Fibroblast of villous mesenchyme (primary cell): ENCODE measurements around the gene ATP1A1. TPM values are rescaled to one million over a fixed set of nuclear protein-coding genes. Genes with fewer than 3 reads are reported as not detected.

Experiments
- DNase-seq: peaks from one replicate; pipeline ENCODE4 v3.0.0-alpha.2; 2010; ENCODE audit warnings: low read depth
- H3K4me3 ChIP-seq: 2 replicates; pipeline ENCODE4 v1.5.1; 2011; ENCODE audit warnings: low read depth, mild to moderate bottlenecking, low read length
- total RNA-seq: library from RNA; depleted of rRNA; stranded (reverse); fragments of >200 nt; gene quantifications from 2 replicates; pipeline ENCODE4 v1.2.3, GENCODE V29; 2012
- TF ChIP-seq, protein P1 (sequence below): IDR thresholded peaks from 2 replicates; pipeline ENCODE4 v1.5.1; 2012; ENCODE audit warnings: low read depth, mild to moderate bottlenecking, low read length; ENCODE audit not compliant: insufficient read depth

ATP1A1 gene
- total RNA-seq, 1 donor = 107 TPM

DNA sequence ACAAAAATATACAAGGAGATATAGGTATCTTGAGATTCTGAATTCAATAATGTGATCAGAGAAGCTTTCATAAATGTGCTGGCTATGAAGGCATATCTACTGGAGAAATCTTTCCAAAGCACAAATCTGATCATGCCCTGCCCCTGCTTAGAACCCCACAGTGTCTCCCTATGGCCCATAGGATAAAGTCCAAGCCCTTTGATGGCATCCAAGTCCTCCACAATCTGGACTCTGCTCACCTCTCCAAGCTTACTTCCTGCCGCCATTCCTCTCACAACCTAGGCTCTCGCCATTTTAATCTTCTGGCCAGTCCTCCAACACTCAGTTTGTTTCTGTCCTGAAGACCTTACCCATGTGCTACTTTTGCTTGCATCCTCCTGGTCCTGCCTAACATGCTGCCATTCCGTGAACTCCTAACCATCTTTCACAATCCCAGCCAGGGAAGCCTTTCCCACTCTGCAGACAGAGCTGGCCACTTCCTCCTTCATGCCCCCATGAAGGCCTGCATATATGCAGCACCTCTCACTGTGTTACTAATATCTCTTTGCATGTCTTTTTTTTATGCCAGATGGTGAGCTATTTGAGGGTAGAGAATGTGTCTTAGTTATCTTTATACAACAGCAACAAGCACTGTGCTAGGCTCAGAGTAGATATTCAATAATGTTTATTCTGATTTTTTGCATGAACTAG, 5.6 kb upstream of the ATP1A1 start:
- DNase-seq = no peak
- TF ChIP-seq, protein P1, sequence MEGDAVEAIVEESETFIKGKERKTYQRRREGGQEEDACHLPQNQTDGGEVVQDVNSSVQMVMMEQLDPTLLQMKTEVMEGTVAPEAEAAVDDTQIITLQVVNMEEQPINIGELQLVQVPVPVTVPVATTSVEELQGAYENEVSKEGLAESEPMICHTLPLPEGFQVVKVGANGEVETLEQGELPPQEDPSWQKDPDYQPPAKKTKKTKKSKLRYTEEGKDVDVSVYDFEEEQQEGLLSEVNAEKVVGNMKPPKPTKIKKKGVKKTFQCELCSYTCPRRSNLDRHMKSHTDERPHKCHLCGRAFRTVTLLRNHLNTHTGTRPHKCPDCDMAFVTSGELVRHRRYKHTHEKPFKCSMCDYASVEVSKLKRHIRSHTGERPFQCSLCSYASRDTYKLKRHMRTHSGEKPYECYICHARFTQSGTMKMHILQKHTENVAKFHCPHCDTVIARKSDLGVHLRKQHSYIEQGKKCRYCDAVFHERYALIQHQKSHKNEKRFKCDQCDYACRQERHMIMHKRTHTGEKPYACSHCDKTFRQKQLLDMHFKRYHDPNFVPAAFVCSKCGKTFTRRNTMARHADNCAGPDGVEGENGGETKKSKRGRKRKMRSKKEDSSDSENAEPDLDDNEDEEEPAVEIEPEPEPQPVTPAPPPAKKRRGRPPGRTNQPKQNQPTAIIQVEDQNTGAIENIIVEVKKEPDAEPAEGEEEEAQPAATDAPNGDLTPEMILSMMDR = no peak
- H3K4me3 ChIP-seq = no peak overlapping the region

DNA sequence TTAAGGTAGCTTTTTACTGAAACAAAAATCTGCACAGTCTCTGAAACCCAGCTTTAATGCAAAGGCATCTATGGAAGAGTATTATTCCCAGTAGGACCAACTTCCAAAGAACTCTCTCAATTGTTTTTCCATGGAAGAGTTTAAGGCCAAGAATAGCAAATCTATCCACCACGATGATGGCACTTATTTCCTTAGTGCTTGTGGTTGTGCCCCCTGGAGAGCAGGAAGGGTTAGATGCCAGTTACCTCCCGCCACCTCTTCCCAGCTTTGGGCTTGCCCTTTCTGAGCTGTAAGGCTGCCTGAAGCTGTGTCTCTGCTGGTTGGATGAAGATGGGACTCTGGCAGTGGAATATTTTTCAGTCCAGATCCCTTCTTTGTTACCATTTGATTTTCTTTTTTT, 4.8 kb upstream of the ATP1A1 start:
- TF ChIP-seq, protein P1 = no peak
- DNase-seq = no peak
- H3K4me3 ChIP-seq = no peak overlapping the region

DNA sequence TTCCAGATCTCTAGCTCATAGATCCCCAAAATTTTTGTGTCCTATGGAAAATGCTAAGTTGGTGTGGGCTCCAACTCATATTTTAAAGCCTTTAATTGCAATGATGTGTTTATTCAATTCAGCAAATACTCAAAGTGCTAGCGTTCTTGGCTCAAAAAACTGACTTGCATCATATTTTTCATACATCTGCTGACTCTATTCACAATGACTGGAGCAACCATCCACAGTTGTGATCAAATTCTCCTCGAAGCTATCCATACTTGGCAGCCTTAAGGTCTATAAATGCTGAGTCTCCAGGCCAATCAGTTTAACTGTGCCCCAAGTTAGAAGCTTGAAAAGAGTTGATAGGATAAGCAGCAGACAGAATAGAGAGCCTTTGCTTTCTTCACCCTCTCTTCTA, 2.9 kb upstream of the ATP1A1 start:
- DNase-seq = no peak
- TF ChIP-seq, protein P1 = no peak
- H3K4me3 ChIP-seq = no peak overlapping the region

DNA sequence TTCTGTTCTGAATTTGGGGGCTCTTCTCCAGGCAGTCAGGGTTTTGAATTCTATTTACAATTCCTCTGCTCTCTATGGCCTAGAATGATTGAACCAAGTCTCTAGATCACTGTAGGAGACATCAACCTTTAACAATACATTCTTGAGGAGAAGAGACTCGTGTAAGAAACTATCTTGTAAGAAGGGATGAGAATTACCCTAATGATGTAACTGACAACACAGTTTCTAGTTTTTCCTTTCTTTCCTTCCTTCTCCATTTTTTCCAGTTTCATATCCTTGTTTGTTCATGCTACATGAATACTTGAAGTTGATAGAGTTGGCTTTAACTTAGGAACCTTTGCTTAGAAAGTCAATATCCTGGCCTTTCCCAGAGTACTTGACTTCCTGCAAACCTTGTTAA, 1.3 kb upstream of the ATP1A1 start:
- TF ChIP-seq, protein P1 = no peak
- no peak overlapping the region for H3K4me3 ChIP-seq
- DNase-seq = no peak

DNA sequence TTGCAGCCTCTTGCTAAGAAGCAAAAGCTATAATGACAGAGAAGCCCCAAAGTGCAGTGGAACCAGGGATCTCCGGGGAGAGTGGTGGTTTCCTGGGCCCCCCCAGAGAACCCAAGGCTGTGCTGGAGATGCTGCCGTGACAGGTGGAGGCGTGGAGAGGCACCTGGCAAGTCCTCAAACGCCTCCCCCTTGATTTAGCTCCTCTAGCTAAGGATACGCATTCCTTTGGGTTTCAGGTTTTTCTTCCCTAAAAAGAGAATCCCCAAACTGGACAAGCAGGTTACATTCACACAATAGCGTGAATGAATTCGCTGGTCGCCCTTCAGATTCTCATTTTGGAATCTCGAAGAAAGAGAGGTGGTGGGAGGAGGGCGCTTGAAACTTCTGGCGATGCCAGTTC, 853 bp upstream of the ATP1A1 start:
- DNase-seq = no peak
- TF ChIP-seq, protein P1 = no peak
- peak overlapping the region; percentile 78 for H3K4me3 ChIP-seq

DNA sequence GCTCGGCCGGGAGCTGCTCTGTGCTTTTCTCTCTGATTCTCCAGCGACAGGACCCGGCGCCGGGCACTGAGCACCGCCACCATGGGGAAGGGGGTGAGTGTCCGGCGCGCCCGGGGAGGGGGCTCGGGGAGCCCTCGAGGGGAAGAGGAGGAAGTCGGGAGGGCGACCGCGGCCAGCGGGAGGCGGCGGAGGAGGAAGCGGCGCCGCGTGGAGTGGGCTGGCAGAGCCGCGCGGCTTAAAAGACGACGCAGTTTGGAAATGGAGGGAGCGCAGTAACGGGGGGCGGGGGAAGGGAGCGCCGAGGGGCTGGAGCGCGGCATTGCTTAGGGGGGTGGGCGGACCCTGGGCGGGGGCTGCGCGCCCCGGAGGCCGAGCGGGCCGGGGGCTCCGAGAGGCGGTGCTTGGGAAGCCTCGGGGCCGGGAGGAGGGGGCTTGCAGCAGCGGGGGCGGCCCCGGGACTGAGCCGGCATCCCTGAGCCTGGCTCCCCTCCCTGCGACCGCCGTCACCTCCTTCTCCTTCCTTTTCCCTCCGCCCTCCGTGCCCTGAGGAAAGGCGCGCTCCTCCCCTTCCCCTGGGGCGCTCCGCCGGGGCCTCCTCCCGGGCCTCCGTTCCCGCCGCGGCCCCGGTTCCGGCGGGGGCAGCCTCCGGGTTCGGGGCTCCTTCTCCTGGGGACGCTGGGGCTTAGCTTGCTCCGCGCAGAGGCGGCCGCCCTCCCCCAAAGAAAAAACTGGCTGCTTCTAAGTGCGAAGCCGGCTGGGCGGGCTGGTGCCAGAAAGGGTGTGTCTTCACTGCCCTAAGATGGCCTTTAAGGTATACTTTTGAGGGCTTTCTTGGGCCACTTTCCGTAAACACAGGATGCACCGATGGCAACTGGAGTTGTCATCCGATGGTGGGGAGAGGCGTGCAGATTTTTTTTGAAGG, 648 bp downstream of the ATP1A1 start:
- DNase-seq = peak; percentile 45
- TF ChIP-seq, protein P1 = no peak
- H3K4me3 ChIP-seq = peak overlapping the region; percentile 78
